ENCODE results near the gene ITPR1.

Gene ITPR1

DNA sequence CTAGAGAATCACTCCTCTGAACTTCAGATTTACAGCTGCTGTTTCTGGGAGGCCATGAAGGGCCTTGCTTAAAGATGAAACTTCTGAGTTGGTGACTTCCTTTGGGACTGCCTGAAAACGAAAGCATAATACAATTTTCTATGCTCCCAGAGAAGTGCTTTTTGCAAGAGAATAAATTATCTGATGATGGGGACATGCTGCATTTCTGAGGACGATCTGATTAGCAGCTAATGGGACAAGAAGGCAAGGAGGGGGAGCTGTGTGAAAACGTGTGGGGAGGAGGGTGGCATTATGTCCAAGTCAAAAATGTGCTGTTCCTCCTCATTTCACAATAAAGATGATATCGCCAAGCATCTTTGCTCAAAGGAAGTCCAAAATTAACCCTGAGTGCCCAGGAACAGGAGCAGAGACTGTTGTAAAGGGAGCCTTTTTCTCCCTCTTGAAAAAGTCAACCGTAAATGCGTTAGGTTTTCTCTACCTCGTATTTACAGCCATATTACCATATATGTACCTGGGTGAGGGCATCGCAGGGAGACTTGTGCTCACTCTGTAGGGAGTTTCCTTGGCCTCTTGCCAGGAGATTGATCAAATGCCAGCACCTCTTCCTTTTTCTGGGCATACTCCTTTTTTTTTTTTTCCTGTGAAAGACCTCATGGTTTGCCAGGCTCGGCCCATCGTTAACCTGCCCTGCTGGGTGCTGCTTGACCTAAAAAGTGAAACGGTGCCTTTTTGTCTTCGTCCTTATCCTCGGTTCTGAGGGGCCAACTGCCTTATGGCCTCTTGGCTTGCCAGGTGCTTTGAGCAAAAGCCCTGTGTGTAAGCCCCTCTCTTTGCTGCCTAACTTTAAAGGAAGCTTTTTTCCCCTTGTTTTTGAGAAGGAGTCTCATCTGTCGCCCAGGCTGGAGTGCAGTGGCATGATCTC lies 11.5 kb downstream of the ITPR1 start:
- H3K4me3 ChIP-seq (replicated peaks; ENCODE audit: low read depth, low read length), result no peak overlapping the region
- TF ChIP-seq, protein P1, sequence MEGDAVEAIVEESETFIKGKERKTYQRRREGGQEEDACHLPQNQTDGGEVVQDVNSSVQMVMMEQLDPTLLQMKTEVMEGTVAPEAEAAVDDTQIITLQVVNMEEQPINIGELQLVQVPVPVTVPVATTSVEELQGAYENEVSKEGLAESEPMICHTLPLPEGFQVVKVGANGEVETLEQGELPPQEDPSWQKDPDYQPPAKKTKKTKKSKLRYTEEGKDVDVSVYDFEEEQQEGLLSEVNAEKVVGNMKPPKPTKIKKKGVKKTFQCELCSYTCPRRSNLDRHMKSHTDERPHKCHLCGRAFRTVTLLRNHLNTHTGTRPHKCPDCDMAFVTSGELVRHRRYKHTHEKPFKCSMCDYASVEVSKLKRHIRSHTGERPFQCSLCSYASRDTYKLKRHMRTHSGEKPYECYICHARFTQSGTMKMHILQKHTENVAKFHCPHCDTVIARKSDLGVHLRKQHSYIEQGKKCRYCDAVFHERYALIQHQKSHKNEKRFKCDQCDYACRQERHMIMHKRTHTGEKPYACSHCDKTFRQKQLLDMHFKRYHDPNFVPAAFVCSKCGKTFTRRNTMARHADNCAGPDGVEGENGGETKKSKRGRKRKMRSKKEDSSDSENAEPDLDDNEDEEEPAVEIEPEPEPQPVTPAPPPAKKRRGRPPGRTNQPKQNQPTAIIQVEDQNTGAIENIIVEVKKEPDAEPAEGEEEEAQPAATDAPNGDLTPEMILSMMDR (IDR thresholded peaks at IDR 0.05; ENCODE audit: low read depth, low read length, missing control alignments), result no peak
- DNase-seq (ENCODE audit: extremely low read depth, low read depth), result no peak

DNA sequence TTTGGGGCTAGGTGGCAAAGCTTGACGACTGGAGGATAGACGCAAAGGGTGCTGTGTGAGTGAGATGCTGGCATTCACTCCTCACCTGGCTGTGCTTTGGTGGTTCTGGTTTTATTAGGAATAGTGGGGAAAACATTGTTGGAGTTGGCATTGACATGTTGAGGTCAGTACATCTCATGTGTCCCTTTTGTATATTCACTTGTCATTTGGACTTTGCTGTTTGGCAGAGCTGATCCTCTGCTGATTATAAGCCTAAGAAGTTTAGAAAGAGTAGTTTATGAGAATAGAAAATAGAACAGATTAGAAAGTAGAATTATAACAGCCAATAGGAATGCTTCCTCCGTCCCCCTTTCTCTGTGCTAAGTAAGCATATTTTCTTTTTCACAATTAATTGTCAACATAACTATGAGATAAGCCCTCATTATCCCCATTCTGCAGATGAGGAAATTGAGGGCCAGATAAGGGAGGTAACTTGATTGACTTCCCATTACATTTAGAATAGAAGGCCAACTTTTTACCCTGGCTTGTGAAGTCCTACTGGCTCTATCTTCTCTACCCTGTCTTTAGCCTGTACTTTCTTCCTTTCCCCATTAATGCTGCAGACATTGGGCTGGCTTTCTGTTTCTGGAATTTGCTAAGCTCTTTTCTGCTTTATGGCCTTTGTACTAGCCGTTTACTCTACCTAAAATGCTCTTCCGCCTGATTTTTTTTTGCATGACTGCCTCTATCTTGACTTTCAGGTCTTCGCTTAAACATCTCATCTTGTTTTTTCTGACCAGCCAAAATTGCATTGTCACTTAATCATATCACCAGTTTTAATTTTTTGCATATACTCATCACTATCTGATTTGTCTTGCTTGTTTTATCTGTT lies 12.8 kb downstream of the ITPR1 start:
- TF ChIP-seq, protein P1 (IDR thresholded peaks at IDR 0.05; ENCODE audit: low read depth, low read length, missing control alignments), result no peak
- H3K4me3 ChIP-seq (replicated peaks; ENCODE audit: low read depth, low read length), result no peak overlapping the region
- no peak for DNase-seq (ENCODE audit: extremely low read depth, low read depth)

DNA sequence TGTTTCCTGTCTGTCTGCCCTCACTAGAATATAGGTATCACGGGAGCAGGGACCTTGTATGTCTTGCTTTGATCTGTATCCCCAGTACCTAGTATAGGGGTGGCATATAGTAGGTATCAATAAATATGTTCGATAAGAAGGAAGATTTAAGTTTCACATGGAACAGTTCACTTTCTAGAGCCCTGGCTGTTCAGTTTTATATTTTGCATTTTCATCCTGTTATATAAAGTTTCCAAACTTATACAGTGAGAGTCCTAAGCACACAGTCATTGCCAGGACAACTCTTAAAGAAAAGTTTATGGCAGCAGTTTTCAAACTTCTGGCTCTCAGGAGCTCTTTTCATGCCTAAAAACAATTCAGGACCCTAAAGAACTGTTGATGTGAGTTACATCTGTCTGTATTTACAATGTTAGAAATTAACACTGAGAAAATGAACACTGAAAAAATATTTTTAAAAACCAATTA lies 13.4 kb downstream of the ITPR1 start:
- H3K4me3 ChIP-seq (replicated peaks; ENCODE audit: low read depth, low read length), result no peak overlapping the region
- no peak for DNase-seq (ENCODE audit: extremely low read depth, low read depth)

DNA sequence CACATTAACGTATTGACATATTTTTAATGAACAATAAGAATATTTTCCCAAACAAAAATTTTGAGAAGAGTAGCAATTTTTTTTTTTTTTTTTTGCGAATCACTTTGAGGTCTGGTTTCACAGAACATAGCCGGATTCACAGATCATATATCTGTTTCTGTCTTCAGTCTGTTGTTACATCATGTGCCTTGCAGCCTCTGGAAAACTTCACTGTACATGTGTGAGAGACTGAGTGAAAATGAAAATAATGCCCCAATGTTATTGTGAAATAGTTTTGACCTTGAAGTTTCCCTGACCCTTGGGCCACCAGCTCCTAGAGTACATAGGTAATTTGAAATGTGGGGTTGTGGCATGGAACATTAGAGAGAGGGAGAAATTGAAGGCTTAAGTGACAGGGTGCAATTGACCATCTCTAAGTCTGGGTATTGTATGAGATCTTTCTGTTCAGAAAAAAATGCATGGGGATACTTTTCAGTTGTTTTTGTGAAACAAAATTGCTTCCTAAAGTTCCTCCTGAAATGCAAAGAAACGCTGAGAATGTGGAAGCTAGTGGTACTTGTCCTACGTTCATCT lies 14.0 kb downstream of the ITPR1 start:
- no peak overlapping the region for H3K4me3 ChIP-seq (replicated peaks; ENCODE audit: low read depth, low read length)
- DNase-seq (ENCODE audit: extremely low read depth, low read depth), result no peak
- TF ChIP-seq, protein P1 (IDR thresholded peaks at IDR 0.05; ENCODE audit: low read depth, low read length, missing control alignments), result no peak

More for the DNA sequence above, 13.4 kb downstream of the ITPR1 start:
- TF ChIP-seq, protein P1 (IDR thresholded peaks at IDR 0.05; ENCODE audit: low read depth, low read length, missing control alignments), result no peak

DNA sequence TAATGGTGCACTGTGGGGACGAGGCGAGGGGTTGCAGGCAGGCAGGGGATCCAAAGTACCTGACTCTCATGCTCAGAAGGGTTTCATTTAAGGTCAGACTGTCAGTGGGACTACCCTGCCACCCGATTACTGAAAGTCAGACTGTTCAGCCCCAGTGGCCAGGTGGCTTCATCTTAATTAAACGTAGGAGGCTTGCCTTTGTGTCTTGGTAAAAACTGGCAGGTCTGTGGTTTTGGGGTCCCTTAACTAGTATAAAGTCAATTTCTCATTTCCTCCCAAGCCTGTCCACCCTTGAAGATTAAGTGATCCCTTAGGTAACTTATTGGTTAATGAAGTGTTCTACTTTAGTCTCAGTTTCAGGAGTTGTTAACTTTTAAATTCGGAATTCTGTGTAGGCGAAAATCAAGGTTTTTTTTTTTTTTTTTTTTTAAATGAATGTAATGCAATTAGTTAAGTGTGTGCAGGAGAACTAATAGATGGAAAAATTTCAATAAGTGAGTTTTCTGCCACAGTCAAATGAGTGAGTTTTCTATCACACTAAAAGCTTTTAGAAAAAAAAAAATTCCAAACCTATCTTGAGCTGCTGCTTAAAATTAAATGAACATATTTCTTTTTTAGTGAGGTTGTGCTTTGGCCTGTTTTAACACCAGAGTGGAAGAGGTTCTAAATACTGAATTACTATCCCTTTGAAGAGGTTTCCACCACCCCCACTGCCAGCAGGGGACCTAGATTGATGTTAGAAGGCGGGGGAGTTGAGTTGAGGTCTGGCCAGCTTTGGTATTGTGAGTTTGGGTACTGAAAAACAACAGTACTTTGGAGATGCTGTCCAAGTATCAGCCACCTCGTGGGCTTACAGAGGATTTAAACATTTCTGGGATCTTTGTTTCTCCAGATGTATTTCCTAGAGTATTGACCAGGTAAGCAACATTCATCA lies 15.2 kb downstream of the ITPR1 start:
- no peak overlapping the region for H3K4me3 ChIP-seq (replicated peaks; ENCODE audit: low read depth, low read length)
- no peak for DNase-seq (ENCODE audit: extremely low read depth, low read depth)
- TF ChIP-seq, protein P1 (IDR thresholded peaks at IDR 0.05; ENCODE audit: low read depth, low read length, missing control alignments), result no peak

Measured in HFF-Myc (cell line).